Right lobe of liver (tissue), 6 donors: ENCODE data around the gene DLD. TPM values are rescaled to one million over a fixed set of nuclear protein-coding genes. Genes with fewer than 3 reads are reported as not detected.

ENCODE experiments used
- ATAC-seq, 4 donors: fragments of 200-7000 bp; cut with Tn5 transposase; one replicate each; pipeline ENCODE4 v1.9.1; 2020; ENCODE audit warnings: mild to moderate bottlenecking in 4 of 4, moderate library complexity in 4 of 4
- DNase-seq, 3 donors: peaks; one replicate each; pipeline ENCODE4 v3.0.0-alpha.2; 2020
- H3K27ac ChIP-seq, 3 donors: fragments of 200-600 bp; one replicate each; pipeline ENCODE4 v1.8.0; 2022
- H3K27me3 ChIP-seq, 2 donors: fragments of 200-600 bp; one replicate each; pipeline ENCODE4 v1.8.0; 2022
- H3K36me3 ChIP-seq, 4 donors: fragments of 200-600 bp; sonication (generic) in 1 of 4; one replicate each; pipeline versions ENCODE4 v1.5.1 to v1.8.0; 2017 to 2022; ENCODE audit warnings: control low read depth in 1 of 4
- H3K4me1 ChIP-seq, 4 donors: fragments of 200-600 bp; sonication (generic) in 1 of 4; one replicate each; pipeline versions ENCODE4 v1.5.1 to v1.8.0; 2017 to 2022; ENCODE audit warnings: control low read depth in 1 of 4
- H3K4me3 ChIP-seq, 3 donors: fragments of 200-600 bp; one replicate each; pipeline ENCODE4 v1.8.0; 2022
- H3K9me3 ChIP-seq, 4 donors: fragments of 200-600 bp; sonication (generic) in 1 of 4; one replicate each; pipeline versions ENCODE4 v1.5.1 to v1.8.0; 2017 to 2022; ENCODE audit warnings: control low read depth in 1 of 4
- POLR2A ChIP-seq: fragments of 450-650 bp; IDR thresholded peaks from one replicate; pipeline ENCODE4 v1.6.1; 2017; ENCODE audit warnings: antibody characterized with exemption, mild to moderate bottlenecking
- WGBS: methylation state at CpG from one replicate; pipeline ENCODE4 v1.1.6; 2018; ENCODE audit warnings: low coverage, low lambda C conversion rate; ENCODE audit not compliant: insufficient coverage; ENCODE audit errors: missing lambda C conversion rate; 5-methylcytosine and 5-hydroxymethylcytosine counted together
- intact Hi-C, 2 donors: fragments of 100-400 bp; cut with DNase I; formaldehyde crosslinking; loops; one replicate each; pipeline versions ENCODE4 v1.11.2 to v1.14.1; 2022
- total RNA-seq, 6 experiments: library from RNA; depleted of rRNA in 2 of 6; stranded (reverse); fragments of >200 nt in 2 of 6; fragmentation: NEBNext Ultra II Directional in 3 of 6; extraction: Animal tissue kit (Norgen Biotek cat#: 25700) in 3 of 6; gene quantifications; one replicate each; pipeline versions ENCODE4 v1.1.0 to v1.2.4, GENCODE V29; 2016 to 2023
- TF ChIP-seq, protein P1 (sequence below), 4 donors: fragments of 200-600 bp in 3 of 4; fragments of 450-650 bp in 1 of 4; IDR thresholded peaks; one replicate each; pipeline versions ENCODE4 v1.5.1 to v1.8.0; 2016 to 2022; ENCODE audit warnings: antibody characterized with exemption in 4 of 4, mild to moderate bottlenecking in 2 of 4
- donor health status: DM: no; HTN: yes; CAD: no.
- donor health status: DM: no; HTN: no; CAD: no.
- donor health status: DM: no; HTN: no; CAD: no.
- donor health status: DM: no; HTN: yes; CAD: no.
- donor health status: DM: no; HTN: yes; CAD: no.

The DLD gene
- total RNA-seq, 6 experiments from 2014 or later, result 51.5 to 69.4 (median 61.0) TPM

DNA sequence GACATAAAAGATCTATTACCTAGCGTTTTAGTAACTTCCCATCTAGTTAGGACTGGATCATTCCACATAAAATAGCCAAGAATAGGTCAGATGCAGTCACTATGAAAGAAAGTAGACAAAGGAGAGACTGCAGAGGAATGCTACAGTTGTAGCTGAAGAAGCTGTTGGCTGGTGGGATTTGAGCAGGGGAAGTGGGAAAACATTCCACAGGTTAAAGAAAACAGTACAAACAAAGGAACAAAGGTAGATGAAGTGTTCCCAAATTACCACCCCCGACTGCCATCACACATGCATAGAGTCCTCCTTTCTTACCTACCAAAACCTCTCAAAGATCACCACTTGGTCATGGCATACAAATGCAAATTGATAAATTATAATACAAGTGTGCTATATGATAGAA lies 41.8 kb downstream of the DLD start:
- H3K36me3 ChIP-seq, result peaks cover 0 to 15% (median 0%) of the 10 kb centered on the region in 4 donors
- H3K27me3 ChIP-seq, result no peaks in the 10 kb centered on the region
- H3K27ac ChIP-seq, result no peak overlapping the region
- no peak overlapping the region for H3K4me3 ChIP-seq
- WGBS, result 72% methylated on average over 2 of the region's 2 CpGs
- intact Hi-C loops, result no loop called here
- ATAC-seq (no peak), DNase-seq (no peak)
- TF ChIP-seq, protein P1, sequence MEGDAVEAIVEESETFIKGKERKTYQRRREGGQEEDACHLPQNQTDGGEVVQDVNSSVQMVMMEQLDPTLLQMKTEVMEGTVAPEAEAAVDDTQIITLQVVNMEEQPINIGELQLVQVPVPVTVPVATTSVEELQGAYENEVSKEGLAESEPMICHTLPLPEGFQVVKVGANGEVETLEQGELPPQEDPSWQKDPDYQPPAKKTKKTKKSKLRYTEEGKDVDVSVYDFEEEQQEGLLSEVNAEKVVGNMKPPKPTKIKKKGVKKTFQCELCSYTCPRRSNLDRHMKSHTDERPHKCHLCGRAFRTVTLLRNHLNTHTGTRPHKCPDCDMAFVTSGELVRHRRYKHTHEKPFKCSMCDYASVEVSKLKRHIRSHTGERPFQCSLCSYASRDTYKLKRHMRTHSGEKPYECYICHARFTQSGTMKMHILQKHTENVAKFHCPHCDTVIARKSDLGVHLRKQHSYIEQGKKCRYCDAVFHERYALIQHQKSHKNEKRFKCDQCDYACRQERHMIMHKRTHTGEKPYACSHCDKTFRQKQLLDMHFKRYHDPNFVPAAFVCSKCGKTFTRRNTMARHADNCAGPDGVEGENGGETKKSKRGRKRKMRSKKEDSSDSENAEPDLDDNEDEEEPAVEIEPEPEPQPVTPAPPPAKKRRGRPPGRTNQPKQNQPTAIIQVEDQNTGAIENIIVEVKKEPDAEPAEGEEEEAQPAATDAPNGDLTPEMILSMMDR (IDR thresholded peaks at IDR 0.05), result no peak
- TF ChIP-seq POLR2A, result no peak
- no peaks in the 10 kb centered on the region for H3K9me3 ChIP-seq
- H3K4me1 ChIP-seq, result no peaks in the 10 kb centered on the region

DNA sequence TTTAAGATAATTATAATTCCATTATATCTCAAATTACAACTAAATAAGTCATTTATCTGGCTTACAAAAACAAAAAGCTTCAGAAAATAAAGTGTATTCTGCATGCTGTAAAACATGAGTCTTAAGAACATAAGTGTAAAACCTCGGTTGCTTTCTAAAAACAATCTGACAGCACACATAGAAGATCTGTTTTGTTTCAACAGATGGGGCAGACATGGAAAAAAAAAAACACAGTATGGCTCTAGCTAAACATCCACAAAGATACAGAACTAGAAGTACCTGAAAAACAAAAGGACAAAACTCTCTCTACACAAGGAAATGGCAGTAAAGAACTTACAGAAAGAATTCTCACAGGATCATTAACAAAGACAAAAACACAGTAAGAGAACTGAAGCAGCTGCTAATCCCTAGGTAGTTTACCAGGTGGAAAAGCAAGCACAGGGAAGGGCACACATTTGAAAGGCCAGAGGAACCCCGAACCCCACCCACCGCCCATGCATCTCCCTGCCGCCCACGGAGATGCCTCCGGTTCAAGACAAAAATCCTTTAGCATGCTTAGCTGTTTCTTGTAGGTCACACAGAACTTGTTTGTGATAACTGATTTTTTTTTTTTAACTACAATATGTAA lies 42.5 kb downstream of the DLD start:
- ATAC-seq, result no peak
- intact Hi-C loops, result no loop called here
- WGBS, result 81% methylated on average over 6 of the region's 6 CpGs
- H3K27ac ChIP-seq, result no peak overlapping the region
- peaks cover 0 to 15% (median 0%) of the 10 kb centered on the region in 4 donors for H3K36me3 ChIP-seq
- H3K4me3 ChIP-seq, result no peak overlapping the region
- TF ChIP-seq POLR2A, result no peak
- TF ChIP-seq, protein P1 (IDR thresholded peaks at IDR 0.05), result no peak
- H3K9me3 ChIP-seq, result no peaks in the 10 kb centered on the region
- no peaks in the 10 kb centered on the region for H3K27me3 ChIP-seq
- no peak for DNase-seq
- H3K4me1 ChIP-seq, result no peaks in the 10 kb centered on the region

DNA sequence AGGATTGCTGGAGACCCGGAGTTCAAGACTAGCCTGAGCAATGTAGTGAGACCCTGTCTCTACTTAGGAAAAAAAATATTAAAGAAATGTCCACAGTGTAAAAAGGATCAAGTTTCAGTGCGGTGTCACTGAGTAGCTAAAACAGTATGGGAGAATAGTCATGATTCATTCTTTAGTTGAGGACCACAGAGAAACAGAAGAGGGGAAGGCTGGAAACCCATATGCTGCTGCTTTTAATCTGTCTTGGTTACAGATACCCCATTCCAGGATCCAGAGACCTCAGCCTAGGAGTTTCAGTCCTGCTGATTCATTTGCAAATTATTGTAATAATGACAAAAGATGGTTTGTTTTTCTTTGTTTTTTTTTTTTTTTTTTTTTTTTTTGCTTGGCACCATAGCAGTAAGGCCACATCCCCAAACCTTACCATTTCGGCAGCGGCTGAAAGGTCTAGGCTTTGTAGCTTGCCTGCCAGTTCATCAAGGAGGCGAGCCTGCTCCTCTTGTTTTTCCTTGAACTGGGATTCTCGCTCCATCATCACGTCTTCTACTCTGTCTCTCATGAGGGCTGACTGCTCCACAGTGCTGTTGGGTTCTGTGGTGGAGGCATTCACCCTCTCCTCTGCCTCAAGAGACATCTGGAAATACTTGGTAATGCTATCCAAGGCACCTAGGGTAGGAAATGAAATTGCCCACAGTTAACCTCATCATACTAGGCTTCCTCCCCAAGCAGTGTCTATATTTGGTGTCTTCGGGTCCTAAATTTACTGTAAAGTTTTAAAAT lies 44.2 kb downstream of the DLD start:
- H3K36me3 ChIP-seq, result peaks cover 0 to 4% (median 0%) of the 10 kb centered on the region in 4 donors
- 95% methylated on average over 6 of the region's 8 CpGs for WGBS

GRCh38 chr7:107936312-107936711 lies 45.3 kb downstream of the DLD start:
- no peak for TF ChIP-seq POLR2A
- TF ChIP-seq, protein P1 (IDR thresholded peaks at IDR 0.05), result no peak
- Histone ChIP-seq H3K4me3 (no peak overlapping the region), H3K27ac (no peak overlapping the region), H3K9me3 (no peaks in the 10 kb centered on the region), H3K27me3 (no peaks in the 10 kb centered on the region), H3K36me3 (peaks cover 0 to 4% (median 0%) of the 10 kb centered on the region in 4 donors), H3K4me1 (no peaks in the 10 kb centered on the region)
- intact Hi-C loops, result no loop called here
- DNase-seq (no peak), ATAC-seq (no peak)
- 100% methylated on average over 2 of the region's 2 CpGs for WGBS

More for the DNA sequence above, 44.2 kb downstream of the DLD start:
- intact Hi-C loops, result no loop called here
- TF ChIP-seq, protein P1 (IDR thresholded peaks at IDR 0.05), result no peak
- TF ChIP-seq POLR2A, result no peak
- DNase-seq (no peak), ATAC-seq (no peak)
- H3K27ac ChIP-seq, result no peak overlapping the region
- H3K4me3 ChIP-seq, result no peak overlapping the region
- no peaks in the 10 kb centered on the region for H3K9me3 ChIP-seq
- H3K27me3 ChIP-seq, result no peaks in the 10 kb centered on the region
- H3K4me1 ChIP-seq, result no peaks in the 10 kb centered on the region
